Astrocyte (in vitro differentiated cells and primary cell): Measurements from ENCODE around the gene SOX5. TPM values are rescaled to one million over a fixed set of nuclear protein-coding genes. Genes with fewer than 3 reads are reported as not detected.

Experiments used
- DNase-seq: peaks from one replicate; pipeline ENCODE4 v3.0.0-alpha.2; 2010; ENCODE audit warnings: low read depth
- FAIRE-seq: peaks from 2 replicates; lab custom pipeline; 2011; peaks lifted over from hg19 to GRCh38; lab: Jason Lieb, UNC
- H2AFZ ChIP-seq: 2 replicates; pipeline ENCODE4 v1.6.0; 2012; ENCODE audit warnings: low read depth, low read length, inconsistent platforms
- H3K27ac ChIP-seq: 2 replicates; pipeline ENCODE4 v1.5.1; 2011; ENCODE audit warnings: low read depth, low read length, inconsistent platforms
- H3K27me3 ChIP-seq: 2 replicates; pipeline ENCODE4 v1.6.0; 2011; ENCODE audit warnings: low read length, inconsistent platforms; ENCODE audit not compliant: insufficient read depth
- H3K36me3 ChIP-seq: 2 replicates; pipeline ENCODE4 v1.5.1; 2011; ENCODE audit warnings: low read length, inconsistent platforms; ENCODE audit not compliant: insufficient read depth
- H3K4me1 ChIP-seq: 2 replicates; pipeline ENCODE4 v1.5.1; 2011; ENCODE audit warnings: low read length, inconsistent platforms; ENCODE audit not compliant: insufficient read depth
- H3K4me2 ChIP-seq: 2 replicates; pipeline ENCODE4 v1.6.0; 2012; ENCODE audit warnings: low read length, inconsistent platforms
- H3K4me3 ChIP-seq: 2 replicates; pipeline ENCODE4 v1.5.1; 2011; ENCODE audit warnings: low read depth, mild to moderate bottlenecking, low read length, inconsistent platforms; ENCODE audit not compliant: insufficient read depth
- H3K79me2 ChIP-seq: 2 replicates; pipeline ENCODE4 v1.6.0; 2012; ENCODE audit warnings: mild to moderate bottlenecking, low read length, inconsistent platforms; ENCODE audit not compliant: insufficient read depth
- H3K9ac ChIP-seq: 2 replicates; pipeline ENCODE4 v1.6.0; 2012; ENCODE audit warnings: mild to moderate bottlenecking, low read length, inconsistent platforms
- H3K9me3 ChIP-seq: 2 replicates; pipeline ENCODE4 v1.5.1; 2012; ENCODE audit warnings: low read depth, mild to moderate bottlenecking, low read length, inconsistent platforms; ENCODE audit not compliant: insufficient read depth
- H4K20me1 ChIP-seq: 2 replicates; pipeline ENCODE4 v1.6.0; 2012; ENCODE audit warnings: low read length, inconsistent platforms; ENCODE audit not compliant: insufficient read depth
- H3K27ac Mint-ChIP-seq: one replicate; pipeline ENCODE4 v1.8.0; 2021; ENCODE audit warnings: mild to moderate bottlenecking, mixed read lengths; ENCODE audit not compliant: unreplicated experiment
- H3K27me3 Mint-ChIP-seq: one replicate; pipeline ENCODE4 v1.8.0; 2021; ENCODE audit warnings: low read depth, mixed read lengths; ENCODE audit not compliant: unreplicated experiment
- H3K36me3 Mint-ChIP-seq: one replicate; pipeline ENCODE4 v1.8.0; 2021; ENCODE audit warnings: low read depth, mixed read lengths; ENCODE audit not compliant: unreplicated experiment
- H3K4me1 Mint-ChIP-seq: one replicate; pipeline ENCODE4 v1.8.0; 2021; ENCODE audit warnings: low read depth, mixed read lengths; ENCODE audit not compliant: unreplicated experiment
- H3K4me3 Mint-ChIP-seq: one replicate; pipeline ENCODE4 v1.8.0; 2021; ENCODE audit warnings: mild to moderate bottlenecking, moderate library complexity, mixed read lengths; ENCODE audit not compliant: unreplicated experiment
- H3K9me3 Mint-ChIP-seq: one replicate; pipeline ENCODE4 v1.8.0; 2021; ENCODE audit warnings: mild to moderate bottlenecking, mixed read lengths; ENCODE audit not compliant: unreplicated experiment
- EZH2 ChIP-seq: IDR thresholded peaks from 2 replicates; pipeline ENCODE4 v1.6.1; 2012; ENCODE audit warnings: mild to moderate bottlenecking, low read length, inconsistent platforms; ENCODE audit not compliant: insufficient read depth
- total RNA-seq: library from RNA; stranded (reverse); gene quantifications from 2 replicates; pipeline ENCODE4 v1.2.1, GENCODE V29; 2021
- TF ChIP-seq, protein P1 (sequence below): IDR thresholded peaks from 2 replicates; pipeline ENCODE4 v1.5.1; 2011; ENCODE audit warnings: low read depth, mild to moderate bottlenecking, inconsistent platforms, low read length, moderate library complexity; ENCODE audit not compliant: insufficient read depth

The SOX5 gene
- total RNA-seq, 1 donor from 2014 or later: 13.7 TPM

DNA sequence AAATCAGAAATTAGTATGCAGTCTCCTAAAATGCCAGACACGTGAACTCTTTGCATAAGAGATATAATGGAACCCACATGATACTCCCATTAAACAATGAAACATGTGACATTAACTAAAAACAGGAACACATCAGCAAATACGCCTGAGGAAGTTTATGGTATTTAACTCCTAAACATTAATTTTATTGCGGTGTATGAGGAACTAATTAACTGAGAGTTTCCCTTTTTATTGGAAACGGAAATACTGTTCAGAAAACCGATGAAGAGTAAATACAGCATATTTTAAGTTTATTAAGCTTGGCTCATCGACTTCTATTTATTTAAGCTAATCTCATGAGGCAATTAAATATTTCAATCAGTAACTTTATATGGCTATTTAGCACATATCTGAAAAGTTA, 290.3 kb downstream of the SOX5 start:
- peaks cover 1% of the 10 kb centered on the region for H3K36me3 Mint-ChIP-seq
- Histone ChIP-seq H3K4me3 (no peak overlapping the region), H3K36me3 (no peaks in the 10 kb centered on the region), H3K79me2 (no peaks in the 10 kb centered on the region), H3K4me1 (no peaks in the 10 kb centered on the region), H3K27me3 (no peaks in the 10 kb centered on the region), H3K9ac (no peak overlapping the region), H3K4me2 (no peak overlapping the region), H4K20me1 (no peaks in the 10 kb centered on the region), H3K27ac (no peak overlapping the region), H3K9me3 (no peaks in the 10 kb centered on the region), H2AFZ (no peak overlapping the region)
- no peak overlapping the region for H3K4me3 Mint-ChIP-seq
- no peak for FAIRE-seq
- TF ChIP-seq, protein P1, sequence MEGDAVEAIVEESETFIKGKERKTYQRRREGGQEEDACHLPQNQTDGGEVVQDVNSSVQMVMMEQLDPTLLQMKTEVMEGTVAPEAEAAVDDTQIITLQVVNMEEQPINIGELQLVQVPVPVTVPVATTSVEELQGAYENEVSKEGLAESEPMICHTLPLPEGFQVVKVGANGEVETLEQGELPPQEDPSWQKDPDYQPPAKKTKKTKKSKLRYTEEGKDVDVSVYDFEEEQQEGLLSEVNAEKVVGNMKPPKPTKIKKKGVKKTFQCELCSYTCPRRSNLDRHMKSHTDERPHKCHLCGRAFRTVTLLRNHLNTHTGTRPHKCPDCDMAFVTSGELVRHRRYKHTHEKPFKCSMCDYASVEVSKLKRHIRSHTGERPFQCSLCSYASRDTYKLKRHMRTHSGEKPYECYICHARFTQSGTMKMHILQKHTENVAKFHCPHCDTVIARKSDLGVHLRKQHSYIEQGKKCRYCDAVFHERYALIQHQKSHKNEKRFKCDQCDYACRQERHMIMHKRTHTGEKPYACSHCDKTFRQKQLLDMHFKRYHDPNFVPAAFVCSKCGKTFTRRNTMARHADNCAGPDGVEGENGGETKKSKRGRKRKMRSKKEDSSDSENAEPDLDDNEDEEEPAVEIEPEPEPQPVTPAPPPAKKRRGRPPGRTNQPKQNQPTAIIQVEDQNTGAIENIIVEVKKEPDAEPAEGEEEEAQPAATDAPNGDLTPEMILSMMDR: no peak
- no peak for TF ChIP-seq EZH2
- H3K4me1 Mint-ChIP-seq: peaks cover 2% of the 10 kb centered on the region
- no peak for DNase-seq
- H3K27me3 Mint-ChIP-seq: no peaks in the 10 kb centered on the region
- no peaks in the 10 kb centered on the region for H3K9me3 Mint-ChIP-seq
- H3K27ac Mint-ChIP-seq: no peak overlapping the region

DNA sequence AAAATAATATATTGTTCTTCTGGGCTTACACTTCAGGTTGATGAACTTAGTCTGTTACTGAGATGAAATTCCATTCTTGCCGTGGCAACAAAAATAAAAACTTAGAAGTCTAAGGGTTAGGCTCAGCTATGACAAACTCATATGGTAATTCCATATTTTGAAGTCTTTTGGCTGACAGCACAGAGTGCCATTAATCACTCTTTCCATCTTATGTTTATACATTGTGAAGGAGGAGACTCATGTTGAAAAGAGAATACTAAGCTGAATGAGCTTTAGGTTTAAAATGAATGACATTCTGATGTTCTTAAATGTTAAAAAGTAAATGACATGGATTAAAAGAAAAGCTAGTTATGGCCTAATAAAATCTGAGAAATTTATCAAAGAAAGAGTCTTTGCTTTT, 291.9 kb downstream of the SOX5 start:
- H3K4me2 ChIP-seq: no peak overlapping the region
- H3K4me3 ChIP-seq: no peak overlapping the region
- Mint-ChIP-seq H3K4me1 (peaks cover 2% of the 10 kb centered on the region), H3K9me3 (no peaks in the 10 kb centered on the region), H3K36me3 (peaks cover 1% of the 10 kb centered on the region), H3K4me3 (no peak overlapping the region), H3K27me3 (no peaks in the 10 kb centered on the region), H3K27ac (no peak overlapping the region)
- no peaks in the 10 kb centered on the region for H3K9me3 ChIP-seq
- no peak for FAIRE-seq
- TF ChIP-seq, protein P1: no peak
- TF ChIP-seq EZH2: no peak
- H4K20me1 ChIP-seq: no peaks in the 10 kb centered on the region
- H3K27me3 ChIP-seq: no peaks in the 10 kb centered on the region
- no peaks in the 10 kb centered on the region for H3K4me1 ChIP-seq
- H3K79me2 ChIP-seq: no peaks in the 10 kb centered on the region
- H3K27ac ChIP-seq: no peak overlapping the region
- H3K9ac ChIP-seq: no peak overlapping the region
- no peaks in the 10 kb centered on the region for H3K36me3 ChIP-seq
- H2AFZ ChIP-seq: no peak overlapping the region
- no peak for DNase-seq

DNA sequence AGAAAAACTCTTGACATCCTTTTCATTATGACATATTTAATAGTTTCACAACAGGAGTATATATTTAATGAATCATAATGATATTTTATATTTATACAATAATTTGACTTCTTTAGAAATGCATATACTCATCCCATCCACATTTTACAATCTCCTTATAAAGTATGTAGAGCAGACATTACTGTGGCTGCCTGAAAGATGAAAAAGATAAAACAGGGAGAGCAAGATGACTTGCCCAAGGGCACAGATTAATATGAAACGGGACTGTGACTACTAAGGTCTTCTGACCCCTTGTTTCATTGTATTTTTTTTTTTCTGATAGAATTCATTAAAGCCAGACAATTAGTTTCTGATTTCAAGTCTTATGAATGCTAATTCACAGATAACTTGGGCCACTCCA, 293.6 kb downstream of the SOX5 start:
- H4K20me1 ChIP-seq: no peaks in the 10 kb centered on the region
- H3K4me1 ChIP-seq: no peaks in the 10 kb centered on the region
- H3K4me2 ChIP-seq: no peak overlapping the region
- H3K4me3 ChIP-seq: no peak overlapping the region
- TF ChIP-seq EZH2: no peak
- TF ChIP-seq, protein P1: no peak
- Mint-ChIP-seq H3K4me3 (no peak overlapping the region), H3K27ac (no peak overlapping the region), H3K36me3 (peaks cover 1% of the 10 kb centered on the region), H3K4me1 (no peaks in the 10 kb centered on the region), H3K27me3 (no peaks in the 10 kb centered on the region), H3K9me3 (no peaks in the 10 kb centered on the region)
- H3K79me2 ChIP-seq: no peaks in the 10 kb centered on the region
- H3K27me3 ChIP-seq: no peaks in the 10 kb centered on the region
- H3K9ac ChIP-seq: no peak overlapping the region
- H2AFZ ChIP-seq: no peak overlapping the region
- no peaks in the 10 kb centered on the region for H3K36me3 ChIP-seq
- DNase-seq (no peak), FAIRE-seq (no peak)
- H3K9me3 ChIP-seq: no peaks in the 10 kb centered on the region
- H3K27ac ChIP-seq: no peak overlapping the region
